HG03196 (cell line): Measurements from ENCODE around the gene RUVBL2.

ENCODE experiments used
- ATAC-seq: cut with Tn5 transposase; IDR thresholded peaks from one replicate; pipeline ENCODE4 v1.9.1; 2021; ENCODE audit not compliant: unreplicated experiment

The RUVBL2 gene

DNA sequence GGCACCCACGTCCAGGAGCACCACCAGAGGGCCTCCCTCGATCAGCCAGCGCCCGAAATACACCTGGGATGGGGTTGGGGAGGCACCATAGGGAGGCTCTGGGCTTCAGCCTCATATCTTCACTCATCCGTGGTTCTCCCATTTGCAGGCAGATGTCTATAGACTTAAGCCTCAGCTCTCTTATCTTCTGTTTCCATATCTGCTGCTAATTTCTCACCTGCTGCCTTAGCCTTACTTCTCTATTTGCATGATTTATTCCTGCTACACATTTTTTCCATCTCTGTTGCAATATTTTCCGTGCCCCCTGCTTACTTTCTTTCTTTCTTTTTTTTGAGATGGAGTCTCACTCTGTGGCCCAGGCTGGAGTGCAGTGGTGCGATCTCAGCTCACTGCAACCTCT lies 6.4 kb upstream of the RUVBL2 start:
- no peak for ATAC-seq

DNA sequence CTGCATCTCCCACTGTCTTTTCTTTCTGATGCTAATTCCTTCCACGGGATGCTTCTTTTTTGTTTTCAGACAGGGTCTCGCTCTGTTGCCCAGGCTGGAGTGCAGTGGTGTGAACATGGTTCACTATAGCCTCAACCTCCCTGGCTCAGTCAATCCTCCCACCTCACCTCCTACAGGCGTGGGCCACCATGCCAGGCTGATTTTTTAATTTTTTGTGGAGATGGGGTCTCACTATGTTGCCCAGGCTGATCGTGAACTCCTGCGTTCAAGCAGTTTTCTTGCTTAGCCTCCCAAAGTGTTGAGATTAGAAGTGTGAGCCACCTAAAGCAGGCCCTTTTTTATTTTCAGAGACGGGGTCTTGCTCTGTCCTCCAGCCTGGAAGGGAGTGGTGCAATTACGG lies 5.4 kb upstream of the RUVBL2 start:
- no peak for ATAC-seq

DNA sequence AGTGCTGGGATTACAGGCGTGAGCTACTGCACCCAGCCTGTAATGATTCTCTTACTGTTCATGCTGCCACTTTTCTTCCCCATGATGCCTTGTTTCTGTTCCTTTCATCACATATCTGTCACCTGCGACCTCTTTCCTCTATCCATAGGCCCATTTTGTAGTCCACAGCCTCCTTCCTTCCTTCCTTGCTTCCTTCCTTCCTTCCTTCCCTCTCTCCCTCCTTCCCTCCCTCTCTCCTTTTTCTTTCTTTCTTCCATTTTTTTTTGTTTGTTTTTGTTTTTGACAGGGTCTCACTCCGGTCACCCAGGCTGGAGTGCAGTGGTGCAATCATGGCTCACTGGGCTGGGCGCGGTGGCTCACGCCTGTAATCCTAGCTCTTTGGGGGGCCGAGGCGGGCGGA lies 4.8 kb upstream of the RUVBL2 start:
- ATAC-seq: no peak

- ATAC-seq: no peak
Measured at GRCh38 chr19:48989701-48990291, 3.9 kb upstream of the RUVBL2 start.

- ATAC-seq: no peak
Measured at GRCh38 chr19:48990400-48990799, 3.3 kb upstream of the RUVBL2 start.

- no peak for ATAC-seq
Measured at GRCh38 chr19:48991011-48991609, 2.6 kb upstream of the RUVBL2 start.

- no peak for ATAC-seq
Measured at GRCh38 chr19:48991873-48992580, 1.7 kb upstream of the RUVBL2 start.

GRCh38 chr19:48992581-48993174 lies 1.0 kb upstream of the RUVBL2 start:
- peak; percentile 2 for ATAC-seq

DNA sequence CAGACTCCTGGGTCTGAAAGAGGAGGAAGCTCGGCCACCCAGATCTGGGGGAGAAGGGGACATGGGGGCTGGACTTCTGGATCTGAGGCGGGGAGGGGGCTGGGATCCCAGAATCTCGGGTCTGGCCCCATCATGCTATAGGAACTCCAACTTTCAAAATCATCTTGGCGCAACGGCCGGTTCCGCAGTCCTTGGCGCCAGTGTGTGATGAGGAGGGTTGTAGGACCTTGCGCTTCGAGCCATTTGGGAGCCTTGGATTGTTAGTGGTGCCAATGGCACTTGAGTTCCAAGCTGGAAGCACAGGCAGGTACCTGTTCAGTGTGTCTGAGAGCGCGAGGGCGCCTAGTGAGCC lies 324 bp downstream of the RUVBL2 start:
- ATAC-seq: no peak

GRCh38 chr19:48997972-48998371 lies 4.3 kb downstream of the RUVBL2 start:
- no peak for ATAC-seq

GRCh38 chr19:48999481-49000325 lies 6.0 kb downstream of the RUVBL2 start:
- ATAC-seq: no peak

DNA sequence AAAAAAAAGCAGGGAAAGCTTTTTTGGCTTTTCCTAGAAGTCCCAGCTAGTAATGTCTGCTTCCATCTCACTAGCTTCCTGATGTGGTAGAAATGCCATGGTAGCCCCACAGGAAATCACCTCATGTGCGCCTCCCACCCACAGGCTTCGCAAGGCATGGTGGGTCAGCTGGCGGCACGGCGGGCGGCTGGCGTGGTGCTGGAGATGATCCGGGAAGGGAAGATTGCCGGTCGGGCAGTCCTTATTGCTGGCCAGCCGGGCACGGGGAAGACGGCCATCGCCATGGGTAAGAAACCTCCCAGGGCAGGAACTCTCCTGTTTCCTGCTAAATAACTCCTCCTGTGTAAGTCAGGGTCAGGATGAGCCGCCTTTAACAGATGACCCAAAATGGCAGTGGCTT lies 10.4 kb downstream of the RUVBL2 start:
- no peak for ATAC-seq

GRCh38 chr19:49004964-49005614 lies 11.4 kb downstream of the RUVBL2 start:
- no peak for ATAC-seq

DNA sequence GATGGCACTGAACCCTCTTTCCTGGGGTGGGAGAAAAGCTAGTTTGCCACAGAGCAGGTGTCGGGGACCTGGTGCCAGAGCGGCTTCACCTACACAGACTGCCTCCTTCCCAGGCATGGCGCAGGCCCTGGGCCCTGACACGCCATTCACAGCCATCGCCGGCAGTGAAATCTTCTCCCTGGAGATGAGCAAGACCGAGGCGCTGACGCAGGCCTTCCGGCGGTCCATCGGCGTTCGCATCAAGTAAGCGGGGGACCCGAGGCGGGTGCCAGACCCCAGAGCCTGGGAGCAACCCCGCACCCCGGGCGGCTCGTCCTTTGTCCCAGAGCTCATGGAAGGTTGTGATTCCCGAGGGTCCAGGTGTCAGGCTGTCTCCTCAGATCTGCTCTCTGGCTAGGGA lies 13.2 kb downstream of the RUVBL2 start:
- no peak for ATAC-seq

DNA sequence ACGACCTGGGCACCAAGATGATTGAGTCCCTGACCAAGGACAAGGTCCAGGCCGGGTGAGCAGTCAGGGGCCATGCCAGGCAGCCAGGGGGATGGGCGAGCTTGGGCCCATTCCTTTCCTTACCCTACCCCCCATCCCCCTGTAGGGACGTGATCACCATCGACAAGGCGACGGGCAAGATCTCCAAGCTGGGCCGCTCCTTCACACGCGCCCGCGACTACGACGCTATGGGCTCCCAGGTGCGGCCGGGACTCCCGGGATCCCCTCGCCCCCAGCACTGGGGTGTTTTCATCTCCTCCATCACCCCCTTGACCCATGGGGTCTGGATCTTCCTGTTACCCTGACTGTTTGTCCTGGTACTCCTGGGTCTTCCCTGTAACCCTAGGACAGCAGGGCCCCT lies 16.1 kb downstream of the RUVBL2 start:
- no peak for ATAC-seq

DNA sequence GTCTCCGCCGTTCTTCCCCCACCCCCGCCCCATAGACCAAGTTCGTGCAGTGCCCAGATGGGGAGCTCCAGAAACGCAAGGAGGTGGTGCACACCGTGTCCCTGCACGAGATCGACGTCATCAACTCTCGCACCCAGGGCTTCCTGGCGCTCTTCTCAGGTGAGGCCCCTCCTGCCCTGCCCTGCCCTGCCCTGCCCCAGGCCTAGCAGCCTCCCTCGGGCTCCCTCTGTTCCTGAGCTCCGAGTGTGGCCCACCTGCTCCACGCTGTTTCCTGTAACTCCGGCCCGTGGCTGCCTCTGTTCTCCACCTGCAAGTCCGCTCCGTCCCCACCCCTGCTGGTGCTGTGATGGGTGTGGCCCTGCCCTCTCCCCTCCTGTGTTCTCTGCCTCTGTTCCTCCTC lies 16.8 kb downstream of the RUVBL2 start:
- ATAC-seq: no peak

DNA sequence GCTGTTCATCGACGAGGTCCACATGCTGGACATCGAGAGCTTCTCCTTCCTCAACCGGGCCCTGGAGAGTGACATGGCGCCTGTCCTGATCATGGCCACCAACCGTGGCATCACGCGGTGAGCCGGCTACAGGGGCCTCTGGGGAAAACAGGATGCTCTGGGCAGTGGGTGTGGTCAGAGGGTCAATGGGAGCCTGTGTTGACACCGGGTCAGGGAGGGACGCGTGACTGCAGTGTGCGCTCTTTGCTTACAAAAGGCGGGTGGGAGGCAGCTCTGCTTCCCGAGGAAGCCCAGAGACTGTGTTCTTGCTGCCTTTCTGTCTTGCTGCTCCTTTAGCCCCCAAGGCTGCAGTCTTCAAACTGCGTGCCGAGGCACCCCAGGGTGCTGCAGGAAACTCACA lies 17.5 kb downstream of the RUVBL2 start:
- no peak for ATAC-seq

- no peak for ATAC-seq
Measured at GRCh38 chr19:49014123-49014869, 20.6 kb downstream of the RUVBL2 start.

DNA sequence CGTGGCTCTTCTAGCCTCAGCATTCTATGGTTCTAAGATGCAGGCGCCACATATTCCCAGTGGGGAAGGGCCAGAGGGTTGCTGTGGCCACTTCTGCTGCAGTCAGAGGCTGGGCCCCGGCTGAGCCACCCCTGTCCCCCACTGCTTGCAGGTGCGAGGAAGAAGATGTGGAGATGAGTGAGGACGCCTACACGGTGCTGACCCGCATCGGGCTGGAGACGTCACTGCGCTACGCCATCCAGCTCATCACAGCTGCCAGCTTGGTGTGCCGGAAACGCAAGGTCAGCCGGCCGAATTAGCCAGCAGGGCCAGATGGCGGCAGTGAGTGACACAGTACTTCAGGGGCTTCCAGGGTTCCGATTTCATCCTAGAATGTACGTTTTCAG lies 21.2 kb downstream of the RUVBL2 start:
- ATAC-seq: no peak
